Measurements from ENCODE around the gene PCGF5. TPM values are rescaled to one million over a fixed set of nuclear protein-coding genes. Genes with fewer than 3 reads are reported as not detected.

PCGF5 gene
- total and polyA plus RNA-seq, 2 of the 8 experiments (the other 6 are each of a cell fraction or from before 2014, with no cell fraction given): 5.8 to 8.4 TPM

- H3K18ac ChIP-seq (ENCODE audit: extremely low read depth, low read length): no peak overlapping the region
- DNase-seq (ENCODE audit: low read depth in 1 of 2, low spot score in 2 of 2): no peak
- FAIRE-seq: no peak
- no peak overlapping the region for H3K14ac ChIP-seq (ENCODE audit: insufficient read length)
- no peaks in the 10 kb centered on the region for H3K36me3 ChIP-seq (ENCODE audit: control insufficient read depth in 2 of 4, insufficient read depth in 4 of 4, low read length in 3 of 4)
- POLR2A ChIA-PET (ENCODE audit: partially characterized antibody): no interaction called here
- no peak overlapping the region for H4K5ac ChIP-seq (ENCODE audit: insufficient read length, low read depth, low read length)
- peaks cover 0 to 5% (median 0%) of the 10 kb centered on the region in 4 experiments; a peak in 2 of 7 replicates for H3K4me1 ChIP-seq (replicated peaks in 1 of 4; ENCODE audit: control insufficient read depth in 3 of 4, insufficient read depth in 4 of 4, low read length in 3 of 4)
- H3K79me2 ChIP-seq (ENCODE audit: control insufficient read depth in 1 of 2, insufficient read depth in 2 of 2, low read length in 2 of 2): no peaks in the 10 kb centered on the region
- CTCF ChIA-PET (ENCODE audit: partially characterized antibody): interaction anchor here (1.3 to 2.0 kb wide), 2 partner anchors 8 to 237 kb away, joined by 6 to 8 read pairs; no protein-coding TSS in a partner anchor
- H4K91ac ChIP-seq (replicated peaks; ENCODE audit: insufficient read length, low read length): no peak overlapping the region
- H2AFZ ChIP-seq (ENCODE audit: low read length): no peak overlapping the region
- H3K4ac ChIP-seq (replicated peaks; ENCODE audit: insufficient read length, low read depth, low read length): no peak overlapping the region
- no peak overlapping the region for H3K56ac ChIP-seq (replicated peaks; ENCODE audit: insufficient read length, low read depth, low read length)
- no peak overlapping the region for H3K4me3 ChIP-seq (ENCODE audit: extremely low read depth in 1 of 4, insufficient read depth in 2 of 4, low read depth in 3 of 4, low read length in 4 of 4)
- H4K20me1 ChIP-seq (replicated peaks in 1 of 2; ENCODE audit: control insufficient read depth in 1 of 2, insufficient read depth in 2 of 2, low read length in 2 of 2): peaks cover 0 to 2% of the 10 kb centered on the region in 2 experiments
- H2BK5ac ChIP-seq (ENCODE audit: low read depth, low read length): no peak overlapping the region
- no peak overlapping the region for H2BK15ac ChIP-seq (ENCODE audit: low read length)
- no peak overlapping the region for H3K9ac ChIP-seq (replicated peaks in 1 of 4; ENCODE audit: extremely low read depth in 1 of 4, low read depth in 3 of 4, low read length in 3 of 4)
- peaks cover 1% of the 10 kb centered on the region; the same call in 1 of the 2 replicates for H3K23me2 ChIP-seq (ENCODE audit: low read depth, low read length)
- H2BK12ac ChIP-seq (ENCODE audit: low read depth, low read length): no peak overlapping the region
- no peak overlapping the region for H3K23ac ChIP-seq (ENCODE audit: insufficient read length)
- no peak overlapping the region for H2BK120ac ChIP-seq (replicated peaks; ENCODE audit: low read depth, low read length)
- peaks cover 5 to 23% (median 9%) of the 10 kb centered on the region in 4 experiments for H3K27me3 ChIP-seq (replicated peaks in 1 of 4; ENCODE audit: control insufficient read depth in 3 of 4, extremely low read depth in 1 of 4, insufficient read depth in 3 of 4, low read length in 3 of 4)
- no peak overlapping the region for H2AK5ac ChIP-seq (ENCODE audit: low read depth, low read length)
- H3K79me1 ChIP-seq (ENCODE audit: low read depth, low read length): no peaks in the 10 kb centered on the region
- H3K9me3 ChIP-seq (ENCODE audit: insufficient read depth in 2 of 2, low read depth in 1 of 2, low read length in 1 of 2): no peaks in the 10 kb centered on the region
- H3K4me2 ChIP-seq (ENCODE audit: insufficient read depth in 1 of 2, low read depth in 2 of 2, low read length in 2 of 2): no peak overlapping the region
- H2BK20ac ChIP-seq (ENCODE audit: low read length): no peak overlapping the region
- WGBS, 2 experiments (ENCODE audit: extremely low coverage in 1 of 2, insufficient coverage in 1 of 2, insufficient read length in 1 of 2, insufficient replicate concordance in 2 of 2, low coverage in 1 of 2, low lambda C conversion rate in 2 of 2, missing lambda C conversion rate in 1 of 2): 89% methylated on average over 2 of the region's 2 CpGs; no CpG with 5 or more reads in 1 of the 2 experiments
- no peak overlapping the region for H3K27ac ChIP-seq (ENCODE audit: low read depth, low read length)
- H4K8ac ChIP-seq (ENCODE audit: extremely low read depth, insufficient read depth, low read length): no peak overlapping the region
- TF ChIP-seq CBX5 (IDR thresholded peaks at IDR 0.05; ENCODE audit: low read depth, low read length): no peak
- no peak for TF ChIP-seq POLR2AphosphoS5 (IDR thresholded peaks at IDR 0.05; ENCODE audit: low read depth, low read length)
- no peak for TF ChIP-seq TAF7 (optimal IDR thresholded peaks at IDR 0.05; ENCODE audit: borderline replicate concordance, low read depth, low read length)
- no peak for TF ChIP-seq PHF8 (conservative IDR thresholded peaks at IDR 0.05; ENCODE audit: low read depth, low read length)
- no peak for TF ChIP-seq GTF2F1 (IDR thresholded peaks at IDR 0.05; ENCODE audit: borderline replicate concordance, low read depth, low read length)
- no peak for TF ChIP-seq CTCF (IDR thresholded peaks at IDR 0.05; ENCODE audit: control extremely low read depth in 1 of 3, insufficient read depth in 1 of 3, low read depth in 1 of 3, low read length in 3 of 3)
- no peak for TF ChIP-seq CHD1 (IDR thresholded peaks at IDR 0.05; ENCODE audit: low read depth, low read length)
- TF ChIP-seq NANOG (IDR thresholded peaks at IDR 0.05; ENCODE audit: insufficient read depth, low read depth, low read length, poor library complexity, severe bottlenecking): no peak
- TF ChIP-seq, protein P1, sequence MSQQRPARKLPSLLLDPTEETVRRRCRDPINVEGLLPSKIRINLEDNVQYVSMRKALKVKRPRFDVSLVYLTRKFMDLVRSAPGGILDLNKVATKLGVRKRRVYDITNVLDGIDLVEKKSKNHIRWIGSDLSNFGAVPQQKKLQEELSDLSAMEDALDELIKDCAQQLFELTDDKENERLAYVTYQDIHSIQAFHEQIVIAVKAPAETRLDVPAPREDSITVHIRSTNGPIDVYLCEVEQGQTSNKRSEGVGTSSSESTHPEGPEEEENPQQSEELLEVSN (IDR thresholded peaks at IDR 0.05): no peak
- no peak for TF ChIP-seq SP2 (IDR thresholded peaks at IDR 0.05; ENCODE audit: low read length)
- no peak for TF ChIP-seq YY1 (IDR thresholded peaks at IDR 0.05; ENCODE audit: low read depth, low read length)
Measured at GRCh38 chr10:91242940-91243339, 22.5 kb downstream of the PCGF5 start.
